ENCODE data around the gene PHF19. TPM values are rescaled to one million over a fixed set of nuclear protein-coding genes. Genes with fewer than 3 reads are reported as not detected.
A peak's percentile ranks its signal among the peaks of the same experiment; 100 is the strongest.

The PHF19 gene
- total RNA-seq, 1 experiment from 2014 or later = 66.8 TPM

DNA sequence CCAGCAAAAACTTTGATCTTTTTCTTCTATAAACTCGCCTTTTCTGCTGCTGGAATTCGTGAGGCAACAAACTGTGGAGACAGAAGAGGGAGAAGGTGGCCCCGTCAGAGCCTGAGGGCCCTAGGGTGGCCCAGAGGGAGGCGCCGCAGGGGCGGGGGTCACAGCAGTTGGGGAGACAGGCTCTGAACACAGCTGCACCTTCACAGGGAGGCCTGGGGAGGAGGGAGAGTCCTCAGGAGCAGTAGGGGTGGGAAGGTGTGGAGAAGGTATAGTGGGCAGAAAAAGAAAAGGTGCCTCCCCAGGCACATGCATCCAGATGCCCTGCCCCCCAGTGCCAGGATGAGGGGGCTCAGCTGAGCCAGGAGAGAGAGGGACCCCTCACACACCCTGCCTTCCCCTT, 15.1 kb downstream of the PHF19 start:
- Histone ChIP-seq H3T11ph (ENCODE audit: low read length) (no peak overlapping the region), H3K18ac (ENCODE audit: insufficient read length, low read depth, low read length) (no peak overlapping the region), H2AK5ac (ENCODE audit: insufficient read length, low read length) (no peak overlapping the region), H2AFZ (ENCODE audit: low read length) (no peak overlapping the region), H4K91ac (ENCODE audit: insufficient read length, low read depth, low read length) (no peak overlapping the region), H3K27ac (ENCODE audit: insufficient read length, low read depth, low read length) (no peak overlapping the region), H4K5ac (ENCODE audit: insufficient read length, low read depth, low read length) (no peak overlapping the region), H3K23ac (ENCODE audit: insufficient read length, low read depth, low read length) (no peak overlapping the region), H3K9me3 (ENCODE audit: control insufficient read depth, low read depth, low read length) (no peaks in the 10 kb centered on the region), H3K79me1 (ENCODE audit: insufficient read depth, low read depth, low read length, poor library complexity, severe bottlenecking) (no peaks in the 10 kb centered on the region), H3K14ac (ENCODE audit: insufficient read depth, low read length) (no peak overlapping the region), H4K20me1 (ENCODE audit: control insufficient read depth, insufficient read depth, insufficient read length) (no peaks in the 10 kb centered on the region), H3K23me2 (ENCODE audit: insufficient read length, low read depth, low read length, poor library complexity, severe bottlenecking) (no peaks in the 10 kb centered on the region), H3K4me2 (ENCODE audit: insufficient read depth, insufficient read length, low read length) (no peak overlapping the region), H3K27me3 (ENCODE audit: insufficient read depth, low read length) (no peaks in the 10 kb centered on the region), H2BK5ac (ENCODE audit: insufficient read length, low read length) (no peak overlapping the region), H3K9ac (ENCODE audit: extremely low read depth, insufficient read length, low read length) (no peak overlapping the region), H3K4me1 (ENCODE audit: insufficient read depth, low read length) (no peaks in the 10 kb centered on the region), H3K4ac (ENCODE audit: low read depth, low read length) (no peak overlapping the region), H2BK12ac (ENCODE audit: insufficient read length, low read depth, low read length) (no peak overlapping the region), H3K56ac (ENCODE audit: insufficient read length, low read depth, low read length) (no peak overlapping the region), H2BK20ac (ENCODE audit: low read depth, low read length, poor library complexity, severe bottlenecking) (no peak overlapping the region), H2BK15ac (ENCODE audit: low read depth, low read length) (no peak overlapping the region), H4K8ac (replicated peaks; ENCODE audit: insufficient read length, low read depth, low read length) (no peak overlapping the region), H3K79me2 (ENCODE audit: insufficient read depth, low read length) (no peaks in the 10 kb centered on the region), H2BK120ac (ENCODE audit: low read depth, low read length, poor library complexity, severe bottlenecking) (no peak overlapping the region)
- DNase-seq = no peak
- TF ChIP-seq, protein P1, sequence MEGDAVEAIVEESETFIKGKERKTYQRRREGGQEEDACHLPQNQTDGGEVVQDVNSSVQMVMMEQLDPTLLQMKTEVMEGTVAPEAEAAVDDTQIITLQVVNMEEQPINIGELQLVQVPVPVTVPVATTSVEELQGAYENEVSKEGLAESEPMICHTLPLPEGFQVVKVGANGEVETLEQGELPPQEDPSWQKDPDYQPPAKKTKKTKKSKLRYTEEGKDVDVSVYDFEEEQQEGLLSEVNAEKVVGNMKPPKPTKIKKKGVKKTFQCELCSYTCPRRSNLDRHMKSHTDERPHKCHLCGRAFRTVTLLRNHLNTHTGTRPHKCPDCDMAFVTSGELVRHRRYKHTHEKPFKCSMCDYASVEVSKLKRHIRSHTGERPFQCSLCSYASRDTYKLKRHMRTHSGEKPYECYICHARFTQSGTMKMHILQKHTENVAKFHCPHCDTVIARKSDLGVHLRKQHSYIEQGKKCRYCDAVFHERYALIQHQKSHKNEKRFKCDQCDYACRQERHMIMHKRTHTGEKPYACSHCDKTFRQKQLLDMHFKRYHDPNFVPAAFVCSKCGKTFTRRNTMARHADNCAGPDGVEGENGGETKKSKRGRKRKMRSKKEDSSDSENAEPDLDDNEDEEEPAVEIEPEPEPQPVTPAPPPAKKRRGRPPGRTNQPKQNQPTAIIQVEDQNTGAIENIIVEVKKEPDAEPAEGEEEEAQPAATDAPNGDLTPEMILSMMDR (conservative IDR thresholded peaks at IDR 0.05) = no peak
- peaks cover 0 to 76% (median 25%) of the 10 kb centered on the region in 3 experiments; a peak in 4 of 7 replicates for H3K36me3 Mint-ChIP-seq (ENCODE audit: insufficient read depth in 1 of 3, low read depth in 3 of 3)
- H3K9me3 Mint-ChIP-seq = no peaks in the 10 kb centered on the region
- peaks cover 0 to 12% of the 10 kb centered on the region in 2 experiments; a peak in 1 of 4 replicates for H3K4me1 Mint-ChIP-seq
- no peaks in the 10 kb centered on the region for H3K27me3 Mint-ChIP-seq (ENCODE audit: low read depth)
- H3K27ac Mint-ChIP-seq = peak overlapping the region in 1 of 3 experiments; percentile 28; a peak in 1 of 7 replicates
- no CpG with 5 or more reads among the region's 6 CpGs for WGBS (ENCODE audit: extremely low coverage, insufficient read length, low lambda C conversion rate)
- no peak overlapping the region for H3K4me3 Mint-ChIP-seq

Measured in H9 (cell line).